ENCODE data around the gene KRT76. TPM values are rescaled to one million over a fixed set of nuclear protein-coding genes. Genes with fewer than 3 reads are reported as not detected.

The KRT76 gene
- total and polyA plus RNA-seq, 2 donors (not counting 1 experiment from before 2014, with no cell fraction given) = not detected

GRCh38 chr12:52813885-52814709, 37.0 kb upstream of the KRT76 start, which contains the start of gene KRT4:
TSS of gene KRT4 (minus strand) at chr12:52814116. CDS start at chr12:52814058, 58 bp downstream.
- Histone ChIP-seq H4K20me1 (ENCODE audit: control insufficient read depth, insufficient read depth, low read length, poor library complexity, severe bottlenecking) (no peaks in the 10 kb centered on the region), H3K27me3 (replicated peaks in 1 of 4; ENCODE audit: control extremely low read depth in 1 of 4, control insufficient read depth in 3 of 4, insufficient read depth in 4 of 4, low read length in 3 of 4) (no peaks in the 10 kb centered on the region), H3K9me3 (ENCODE audit: control extremely low read depth in 1 of 3, control insufficient read depth in 2 of 3, insufficient read depth in 1 of 3, low read length in 2 of 3) (no peaks in the 10 kb centered on the region), H3K36me3 (replicated peaks in 1 of 2; ENCODE audit: control extremely low read depth in 1 of 2, control insufficient read depth in 1 of 2, extremely low read depth in 1 of 2, insufficient read depth in 2 of 2, low read length in 1 of 2) (no peaks in the 10 kb centered on the region), H3K4me1 (ENCODE audit: control insufficient read depth in 2 of 2, insufficient read depth in 2 of 2, low read length in 2 of 2) (no peaks in the 10 kb centered on the region), H2AFZ (ENCODE audit: insufficient read depth, low read depth, low read length, poor library complexity, severe bottlenecking) (no peak within 1 kb of the TSS), H3K79me2 (ENCODE audit: control insufficient read depth, insufficient read depth, low read length) (no peaks in the 10 kb centered on the region), H3K4me3 (ENCODE audit: control extremely low read depth in 1 of 5, extremely low read depth in 1 of 5, insufficient read depth in 1 of 5, low read depth in 2 of 5, low read length in 4 of 5) (no peak within 1 kb of the TSS), H3K9ac (ENCODE audit: low read length) (no peak within 1 kb of the TSS), H3K27ac (ENCODE audit: low read length in 2 of 2) (no peak within 1 kb of the TSS), H3K4me2 (replicated peaks; ENCODE audit: low read depth, low read length, poor library complexity, severe bottlenecking) (no peak within 1 kb of the TSS)
- WGBS (ENCODE audit: insufficient coverage) = 89% methylated on average over 13 of the region's 15 CpGs
- no peak for ATAC-seq (ENCODE audit: low read depth)
- DNase-seq = no peak
- Mint-ChIP-seq H3K9me3 (ENCODE audit: insufficient read depth) (no peaks in the 10 kb centered on the region), H3K27me3 (peaks cover 24% of the 10 kb centered on the region), H3K27ac (no peak within 1 kb of the TSS), H3K4me3 (no peak within 1 kb of the TSS), H3K4me1 (no peaks in the 10 kb centered on the region)
- no peak for TF ChIP-seq EZH2 (IDR thresholded peaks at IDR 0.05; ENCODE audit: borderline replicate concordance, insufficient read depth, low read depth, low read length, poor library complexity, severe bottlenecking)
- intact Hi-C loops (cut with micrococcal nuclease) = no loop called here
- ChIA-PET CTCF (no interaction called here), POLR2A (no interaction called here)

GRCh38 chr12:52813203-52813819, 36.2 kb upstream of the KRT76 start:
- Mint-ChIP-seq H3K9me3 (ENCODE audit: insufficient read depth) (no peaks in the 10 kb centered on the region), H3K27ac (no peak overlapping the region), H3K4me1 (no peaks in the 10 kb centered on the region), H3K4me3 (no peak overlapping the region), H3K27me3 (peaks cover 23% of the 10 kb centered on the region)
- H4K20me1 ChIP-seq (ENCODE audit: control insufficient read depth, insufficient read depth, low read length, poor library complexity, severe bottlenecking) = no peaks in the 10 kb centered on the region
- no peaks in the 10 kb centered on the region for H3K36me3 ChIP-seq (replicated peaks in 1 of 2; ENCODE audit: control extremely low read depth in 1 of 2, control insufficient read depth in 1 of 2, extremely low read depth in 1 of 2, insufficient read depth in 2 of 2, low read length in 1 of 2)
- no peak overlapping the region for H3K9ac ChIP-seq (ENCODE audit: low read length)
- WGBS (ENCODE audit: insufficient coverage) = 91% methylated on average over 6 of the region's 10 CpGs
- TF ChIP-seq EZH2 (IDR thresholded peaks at IDR 0.05; ENCODE audit: borderline replicate concordance, insufficient read depth, low read depth, low read length, poor library complexity, severe bottlenecking) (no peak), CTCF (IDR thresholded peaks at IDR 0.05) (no peak)
- ChIA-PET CTCF (no interaction called here), POLR2A (no interaction called here)
- no peak overlapping the region for H3K4me3 ChIP-seq (ENCODE audit: control extremely low read depth in 1 of 5, extremely low read depth in 1 of 5, insufficient read depth in 1 of 5, low read depth in 2 of 5, low read length in 4 of 5)
- H2AFZ ChIP-seq (ENCODE audit: insufficient read depth, low read depth, low read length, poor library complexity, severe bottlenecking) = no peak overlapping the region
- H3K4me1 ChIP-seq (ENCODE audit: control insufficient read depth in 2 of 2, insufficient read depth in 2 of 2, low read length in 2 of 2) = no peaks in the 10 kb centered on the region
- no peak overlapping the region for H3K27ac ChIP-seq (ENCODE audit: low read length in 2 of 2)
- no peaks in the 10 kb centered on the region for H3K27me3 ChIP-seq (replicated peaks in 1 of 4; ENCODE audit: control extremely low read depth in 1 of 4, control insufficient read depth in 3 of 4, insufficient read depth in 4 of 4, low read length in 3 of 4)
- DNase-seq (no peak), ATAC-seq (ENCODE audit: low read depth) (no peak)
- intact Hi-C loops (cut with micrococcal nuclease) = no loop called here
- no peak overlapping the region for H3K4me2 ChIP-seq (replicated peaks; ENCODE audit: low read depth, low read length, poor library complexity, severe bottlenecking)
- H3K79me2 ChIP-seq (ENCODE audit: control insufficient read depth, insufficient read depth, low read length) = no peaks in the 10 kb centered on the region
- H3K9me3 ChIP-seq (ENCODE audit: control extremely low read depth in 1 of 3, control insufficient read depth in 2 of 3, insufficient read depth in 1 of 3, low read length in 2 of 3) = no peaks in the 10 kb centered on the region
